Esophagus squamous epithelium (tissue), 4 donors: ENCODE results near the gene DYRK1A.

Source experiments
- CTCF ChIP-seq, 6 experiments: fragments of 450-650 bp in 4 of 6; fragments of 200-600 bp in 2 of 6; sonication (generic) in 2 of 6; IDR thresholded peaks; one replicate each; pipeline ENCODE4 v1.5.1; 2016 to 2019; ENCODE audit warnings: antibody characterized with exemption in 6 of 6, mild to moderate bottlenecking in 4 of 6, moderate library complexity in 4 of 6
- POLR2A ChIP-seq, 4 donors: fragments of 450-650 bp; IDR thresholded peaks; one replicate each; pipeline ENCODE4 v1.6.1; 2017; ENCODE audit warnings: antibody characterized with exemption in 4 of 4, mild to moderate bottlenecking in 4 of 4, moderate library complexity in 3 of 4

GRCh38 chr21:37374027-37374426, 7.5 kb downstream of the DYRK1A start:
- TF ChIP-seq CTCF (IDR thresholded peaks at IDR 0.05), result no peak
- no peak for TF ChIP-seq POLR2A (IDR thresholded peaks at IDR 0.05)
